Endothelial cell (in vitro differentiated cells): ENCODE measurements around the gene ABI3BP. TPM values are rescaled to one million over a fixed set of nuclear protein-coding genes. Genes with fewer than 3 reads are reported as not detected.

ENCODE experiments used
- DNase-seq: peaks from one replicate; pipeline ENCODE4 v3.0.0; 2021; ENCODE audit warnings: low spot score
- H3K27ac Mint-ChIP-seq: one replicate; pipeline ENCODE4 v1.8.0; 2021; ENCODE audit warnings: mixed read lengths, inconsistent platforms; ENCODE audit not compliant: unreplicated experiment
- H3K27me3 Mint-ChIP-seq: one replicate; pipeline ENCODE4 v1.8.0; 2021; ENCODE audit warnings: mild to moderate bottlenecking, moderate library complexity, mixed read lengths, inconsistent platforms; ENCODE audit not compliant: unreplicated experiment
- H3K36me3 Mint-ChIP-seq: one replicate; pipeline ENCODE4 v1.8.0; 2021; ENCODE audit warnings: mild to moderate bottlenecking, low read depth, mixed read lengths, inconsistent platforms; ENCODE audit not compliant: unreplicated experiment
- H3K4me1 Mint-ChIP-seq: one replicate; pipeline ENCODE4 v1.8.0; 2021; ENCODE audit warnings: mild to moderate bottlenecking, mixed read lengths, inconsistent platforms; ENCODE audit not compliant: unreplicated experiment
- H3K4me3 Mint-ChIP-seq: one replicate; pipeline ENCODE4 v1.8.0; 2021; ENCODE audit warnings: mild to moderate bottlenecking, mixed read lengths, inconsistent platforms; ENCODE audit not compliant: unreplicated experiment
- H3K9me3 Mint-ChIP-seq: one replicate; pipeline ENCODE4 v1.8.0; 2021; ENCODE audit warnings: mixed read lengths, inconsistent platforms; ENCODE audit not compliant: unreplicated experiment
- total RNA-seq: library from RNA; stranded (reverse); fragmentation: NEBNext Ultra II Directional; extraction: Animal tissue kit (Norgen Biotek cat#: 25700); gene quantifications from one replicate; pipeline ENCODE4 v1.2.1, GENCODE V29; 2021; ENCODE audit not compliant: unreplicated experiment
- TF ChIP-seq, protein P1 (sequence below): fragments of 200-600 bp; sonication (generic); IDR thresholded peaks from one replicate; pipeline ENCODE4 v1.5.0; 2021; ENCODE audit warnings: antibody characterized with exemption; ENCODE audit not compliant: unreplicated experiment

ABI3BP gene
- total RNA-seq, 1 donor from 2014 or later, result 0.26 TPM

DNA sequence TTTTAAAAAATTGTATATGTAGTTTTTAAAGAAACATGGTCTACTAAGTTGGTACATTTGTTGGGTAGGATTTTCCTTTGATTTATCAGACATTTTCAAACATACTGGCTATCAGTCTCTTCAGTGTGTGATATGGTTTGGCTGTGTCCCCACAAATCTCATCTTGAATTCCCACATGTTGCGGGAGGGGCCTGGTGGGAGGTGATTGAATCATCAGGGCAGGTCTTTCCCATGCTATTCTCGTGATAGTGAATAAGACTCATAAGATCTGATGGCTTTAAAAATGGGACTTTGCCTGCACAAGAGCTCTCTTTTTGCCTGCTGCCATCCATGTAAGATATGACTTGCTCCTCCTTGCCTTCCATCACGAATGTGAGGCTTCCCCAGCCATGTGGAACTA, 121.9 kb downstream of the ABI3BP start:
- H3K27me3 Mint-ChIP-seq, result no peaks in the 10 kb centered on the region
- TF ChIP-seq, protein P1, sequence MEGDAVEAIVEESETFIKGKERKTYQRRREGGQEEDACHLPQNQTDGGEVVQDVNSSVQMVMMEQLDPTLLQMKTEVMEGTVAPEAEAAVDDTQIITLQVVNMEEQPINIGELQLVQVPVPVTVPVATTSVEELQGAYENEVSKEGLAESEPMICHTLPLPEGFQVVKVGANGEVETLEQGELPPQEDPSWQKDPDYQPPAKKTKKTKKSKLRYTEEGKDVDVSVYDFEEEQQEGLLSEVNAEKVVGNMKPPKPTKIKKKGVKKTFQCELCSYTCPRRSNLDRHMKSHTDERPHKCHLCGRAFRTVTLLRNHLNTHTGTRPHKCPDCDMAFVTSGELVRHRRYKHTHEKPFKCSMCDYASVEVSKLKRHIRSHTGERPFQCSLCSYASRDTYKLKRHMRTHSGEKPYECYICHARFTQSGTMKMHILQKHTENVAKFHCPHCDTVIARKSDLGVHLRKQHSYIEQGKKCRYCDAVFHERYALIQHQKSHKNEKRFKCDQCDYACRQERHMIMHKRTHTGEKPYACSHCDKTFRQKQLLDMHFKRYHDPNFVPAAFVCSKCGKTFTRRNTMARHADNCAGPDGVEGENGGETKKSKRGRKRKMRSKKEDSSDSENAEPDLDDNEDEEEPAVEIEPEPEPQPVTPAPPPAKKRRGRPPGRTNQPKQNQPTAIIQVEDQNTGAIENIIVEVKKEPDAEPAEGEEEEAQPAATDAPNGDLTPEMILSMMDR, result no peak
- H3K4me1 Mint-ChIP-seq, result peaks cover 8% of the 10 kb centered on the region
- H3K27ac Mint-ChIP-seq, result no peak overlapping the region
- H3K9me3 Mint-ChIP-seq, result no peaks in the 10 kb centered on the region
- DNase-seq, result no peak
- no peaks in the 10 kb centered on the region for H3K36me3 Mint-ChIP-seq
- no peak overlapping the region for H3K4me3 Mint-ChIP-seq

DNA sequence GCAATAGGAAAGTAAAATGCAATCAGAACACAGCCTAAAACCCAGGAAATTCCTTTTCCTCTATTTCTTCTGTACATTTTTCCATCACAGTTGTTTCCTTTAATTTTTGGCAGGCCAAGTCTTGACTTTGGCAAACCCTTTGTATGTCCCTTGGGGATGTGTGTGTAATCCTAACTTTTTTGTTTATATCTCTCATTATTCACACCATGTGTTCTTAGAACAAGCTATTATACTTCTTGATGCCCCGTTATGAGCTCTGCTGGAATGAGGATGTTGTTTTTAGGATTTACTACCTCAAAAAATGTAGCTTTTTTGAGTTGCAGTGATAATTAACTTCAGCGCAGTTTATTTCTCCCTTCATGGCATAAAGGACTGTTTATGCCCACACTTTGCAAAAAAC, 123.4 kb downstream of the ABI3BP start:
- TF ChIP-seq, protein P1, result no peak
- no peaks in the 10 kb centered on the region for H3K9me3 Mint-ChIP-seq
- no peaks in the 10 kb centered on the region for H3K36me3 Mint-ChIP-seq
- DNase-seq, result no peak
- no peak overlapping the region for H3K4me3 Mint-ChIP-seq
- H3K4me1 Mint-ChIP-seq, result peaks cover 8% of the 10 kb centered on the region
- H3K27me3 Mint-ChIP-seq, result no peaks in the 10 kb centered on the region
- no peak overlapping the region for H3K27ac Mint-ChIP-seq

DNA sequence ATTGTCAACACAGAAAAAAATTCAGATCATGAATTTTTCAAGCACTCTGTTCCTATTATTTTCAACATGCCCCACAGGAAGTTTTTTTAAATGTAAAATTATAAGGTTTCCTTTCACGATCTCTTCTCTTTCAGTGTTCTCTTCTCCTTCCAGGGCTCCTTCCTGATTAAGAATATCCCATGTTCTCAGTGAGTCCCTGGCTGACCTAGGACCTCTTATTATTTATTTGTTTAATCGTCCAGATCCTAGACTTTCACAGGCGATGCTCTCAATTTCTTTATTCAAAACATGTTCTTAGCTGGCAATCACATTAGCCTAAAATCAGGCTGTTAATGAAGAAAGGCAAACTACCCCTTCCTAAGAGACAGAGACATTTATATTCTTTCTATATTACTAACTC, 124.3 kb downstream of the ABI3BP start:
- Mint-ChIP-seq H3K4me1 (peaks cover 10% of the 10 kb centered on the region), H3K27ac (no peak overlapping the region)

DNA sequence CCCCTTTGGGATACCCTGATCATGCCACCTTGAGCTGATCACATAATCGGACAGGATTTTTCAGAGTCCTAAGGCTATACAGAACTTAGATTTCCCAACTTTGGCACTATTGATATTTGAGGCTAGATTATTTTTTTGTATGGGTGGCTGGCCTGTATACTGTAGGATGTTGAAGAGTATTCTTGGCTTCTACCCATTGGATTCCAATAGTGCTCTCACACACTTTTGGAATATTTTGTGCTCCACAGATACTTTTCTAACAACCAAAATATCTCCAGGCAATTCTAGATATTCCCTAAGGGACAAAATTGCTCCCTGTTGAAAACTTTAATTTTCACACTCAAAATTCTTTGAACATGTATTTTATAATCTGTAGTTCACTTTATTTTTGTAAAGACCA, 125.1 kb downstream of the ABI3BP start:
- no peaks in the 10 kb centered on the region for H3K36me3 Mint-ChIP-seq
- peaks cover 10% of the 10 kb centered on the region for H3K4me1 Mint-ChIP-seq
- H3K4me3 Mint-ChIP-seq, result no peak overlapping the region
- DNase-seq, result no peak
- H3K27me3 Mint-ChIP-seq, result no peaks in the 10 kb centered on the region
- TF ChIP-seq, protein P1, result no peak
- H3K9me3 Mint-ChIP-seq, result no peaks in the 10 kb centered on the region
- no peak overlapping the region for H3K27ac Mint-ChIP-seq

More for the DNA sequence above, 124.3 kb downstream of the ABI3BP start:
- no peak for DNase-seq
- no peak overlapping the region for H3K4me3 Mint-ChIP-seq
- no peaks in the 10 kb centered on the region for H3K36me3 Mint-ChIP-seq
- TF ChIP-seq, protein P1, result no peak
- no peaks in the 10 kb centered on the region for H3K9me3 Mint-ChIP-seq
- H3K27me3 Mint-ChIP-seq, result no peaks in the 10 kb centered on the region

DNA sequence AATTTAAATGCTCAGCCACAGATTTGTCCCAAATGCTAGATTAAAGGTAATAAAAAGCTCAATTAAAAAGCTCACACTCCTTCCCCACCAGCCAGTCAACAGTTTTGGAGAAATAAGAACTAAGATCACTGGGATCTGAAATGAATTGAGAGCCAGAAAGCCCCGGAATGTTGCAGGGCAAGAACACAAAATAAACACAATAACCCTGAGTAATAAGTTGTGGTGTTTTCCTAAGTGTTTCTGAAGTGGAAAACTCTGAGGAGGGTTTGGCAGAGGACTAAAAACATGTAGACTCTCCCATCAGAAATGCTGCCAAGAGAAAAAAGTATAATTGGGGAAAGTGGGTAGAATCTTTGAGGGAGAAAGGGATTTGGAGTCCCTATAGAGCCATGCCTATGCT, 127.8 kb downstream of the ABI3BP start:
- TF ChIP-seq, protein P1, result no peak
- peaks cover 10% of the 10 kb centered on the region for H3K4me1 Mint-ChIP-seq
- no peaks in the 10 kb centered on the region for H3K9me3 Mint-ChIP-seq
- DNase-seq, result no peak
- no peak overlapping the region for H3K27ac Mint-ChIP-seq
- H3K36me3 Mint-ChIP-seq, result no peaks in the 10 kb centered on the region
- no peak overlapping the region for H3K4me3 Mint-ChIP-seq
- no peaks in the 10 kb centered on the region for H3K27me3 Mint-ChIP-seq
